NK-92 treated with Interleukin-12 subunit alpha and Interleukin-12 subunit beta, amount 100 ng/mL, for 24 hours (cell line): ENCODE measurements around the gene EVC2.
"Not testable (repeated sequence)": the region's sequence is repeated elsewhere in the genome, so short reads cannot be mapped to it uniquely, and the experiment has no call there.

Source experiments
- DNase-seq: peaks from one replicate; lab custom pipeline; 2025; lab: John Stamatoyannopoulos, UW

The EVC2 gene

DNA sequence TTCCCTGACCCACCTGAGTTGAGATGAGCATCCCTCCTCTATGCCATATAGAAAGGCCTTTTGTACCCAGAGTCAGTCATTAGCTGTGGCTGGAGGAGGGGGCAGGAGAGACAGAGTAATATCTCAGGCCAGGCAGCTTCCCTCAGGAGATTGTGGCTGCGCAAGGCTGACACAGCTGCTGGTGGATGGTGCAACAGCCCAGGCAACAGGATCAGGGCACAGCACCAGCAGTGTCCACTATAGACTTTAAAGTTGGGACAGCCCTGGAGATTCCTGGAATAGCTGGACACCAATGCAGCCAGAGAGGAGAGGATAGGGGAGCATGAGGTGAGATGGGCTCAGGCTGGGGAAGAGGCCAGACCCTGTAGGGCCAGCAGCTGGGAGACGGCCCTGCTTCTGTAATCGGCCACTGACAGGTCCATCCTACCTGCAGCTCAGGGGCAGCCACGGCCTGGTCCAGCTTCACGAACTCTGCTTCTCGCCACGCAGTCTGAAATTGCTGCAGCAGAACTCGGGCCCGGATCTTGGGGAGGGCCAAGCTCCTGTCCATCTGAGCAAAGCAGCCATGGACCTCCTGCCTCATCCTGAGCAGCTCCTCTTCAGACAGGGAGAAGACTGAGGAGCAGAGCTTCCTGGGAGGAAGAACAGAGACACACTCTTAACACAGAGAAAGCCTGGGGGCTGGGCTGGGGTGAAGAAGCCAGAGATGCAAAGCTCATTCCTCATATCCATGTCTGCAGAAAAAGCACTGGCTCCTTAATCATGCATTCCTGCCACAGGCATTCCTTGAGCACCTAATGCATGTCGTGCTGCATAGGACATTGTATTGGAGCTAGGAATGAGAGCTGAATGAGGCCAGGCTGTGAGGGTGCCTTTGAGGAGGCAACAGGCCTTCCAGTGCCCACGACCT is 90.1 kb downstream of the EVC2 start:
- DNase-seq, result no peak

GRCh38 chr4:5616331-5616950 is 91.9 kb downstream of the EVC2 start:
- no peak for DNase-seq

DNA sequence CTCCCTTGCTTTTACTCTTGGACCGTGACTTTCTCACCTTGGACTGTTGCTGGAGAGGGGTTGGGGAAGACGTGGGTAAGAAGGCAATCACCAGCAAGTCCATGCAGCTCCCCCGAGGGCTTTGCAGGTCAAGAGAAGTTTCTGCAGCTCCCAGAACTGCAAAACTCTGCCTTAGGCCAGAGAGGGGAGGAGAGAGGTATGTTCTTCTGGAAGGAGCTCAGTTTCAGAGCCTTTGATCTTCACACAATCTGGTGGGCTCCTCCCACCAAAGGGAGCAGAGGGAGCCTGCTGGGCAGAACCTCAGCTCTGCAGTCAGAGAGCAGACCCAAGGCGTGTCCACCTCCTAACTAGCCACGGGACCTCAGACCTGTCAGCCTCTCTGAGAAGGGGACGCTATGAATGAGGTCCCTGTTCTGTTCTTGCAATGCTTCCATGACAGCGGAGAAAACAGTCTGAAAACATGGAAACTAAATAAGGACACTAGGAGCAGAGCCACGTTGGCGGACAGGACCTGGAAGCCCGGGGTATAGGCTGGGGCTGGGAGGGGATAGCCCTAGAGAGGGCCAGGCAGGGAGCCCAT is 92.8 kb downstream of the EVC2 start:
- no peak for DNase-seq

DNA sequence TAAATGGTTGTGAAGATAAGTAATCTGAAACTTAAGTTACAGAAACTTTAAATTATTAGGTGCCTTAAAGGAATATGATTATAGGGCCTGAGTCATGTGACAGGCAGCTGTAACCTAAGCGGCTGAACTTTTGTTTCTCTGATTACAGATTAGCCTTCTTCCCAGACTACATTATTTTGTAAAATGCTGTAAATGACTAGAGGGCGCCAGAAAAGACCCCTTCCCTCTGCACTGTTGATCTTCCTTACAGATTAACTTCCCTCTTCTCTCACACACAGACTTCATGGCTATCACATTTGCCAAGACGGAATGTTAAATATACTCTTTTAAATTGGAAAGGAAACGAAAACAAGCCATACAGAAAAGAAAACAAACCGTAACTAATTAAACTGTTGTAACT is 96.6 kb downstream of the EVC2 start:
- DNase-seq, result no peak

DNA sequence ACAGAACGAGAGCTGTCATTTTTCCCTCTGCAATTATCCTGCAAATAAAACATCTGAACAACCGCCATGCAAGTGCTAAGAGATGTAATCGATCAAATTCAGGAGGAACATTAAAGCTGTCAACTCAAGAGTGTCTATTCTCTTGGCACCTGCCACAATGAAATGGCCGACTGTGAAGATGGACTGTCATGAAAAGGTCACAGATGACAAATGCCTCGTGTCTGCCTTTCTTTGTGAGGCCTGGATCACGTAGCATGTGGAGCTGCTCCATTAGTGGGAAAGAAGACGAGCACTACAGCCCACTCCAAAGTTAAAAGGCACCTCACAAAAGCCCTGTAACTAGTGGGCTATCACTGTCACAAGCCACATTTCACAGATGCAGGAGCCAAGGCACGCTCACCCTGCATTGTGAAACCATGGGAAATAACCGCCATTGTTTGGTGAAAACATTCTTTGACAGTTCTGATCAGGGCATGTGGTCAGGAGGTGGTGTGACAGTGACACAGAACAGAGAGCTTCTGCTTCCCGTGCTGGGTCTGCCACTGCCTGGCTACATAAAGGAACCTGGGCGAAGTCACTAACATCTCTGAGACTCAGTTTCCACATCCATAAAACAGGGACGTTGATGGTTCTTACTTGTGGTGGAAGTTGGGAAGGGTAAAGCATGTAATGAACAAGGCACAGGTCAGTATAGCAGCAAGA is 98.9 kb downstream of the EVC2 start:
- no peak for DNase-seq

DNA sequence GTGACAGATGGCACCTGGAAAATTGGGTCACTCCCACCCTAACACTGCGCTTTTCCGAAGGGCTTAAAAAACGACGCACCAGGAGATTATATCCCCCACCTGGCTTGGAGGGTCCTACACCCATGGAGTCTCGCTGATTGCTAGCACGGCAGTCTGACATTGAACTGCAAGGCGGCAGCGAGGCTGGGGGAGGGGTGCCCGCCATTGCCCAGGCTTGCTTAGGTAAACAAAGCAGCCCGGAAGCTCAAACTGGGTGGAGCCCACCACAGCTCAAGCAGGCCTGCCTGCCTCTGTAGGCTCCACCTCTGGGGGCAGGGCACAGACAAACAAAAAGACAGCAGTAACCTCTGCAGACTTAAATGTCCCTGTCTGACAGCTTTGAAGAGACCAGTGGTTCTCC is 114.5 kb downstream of the EVC2 start:
- not testable (repeated sequence) for DNase-seq

DNA sequence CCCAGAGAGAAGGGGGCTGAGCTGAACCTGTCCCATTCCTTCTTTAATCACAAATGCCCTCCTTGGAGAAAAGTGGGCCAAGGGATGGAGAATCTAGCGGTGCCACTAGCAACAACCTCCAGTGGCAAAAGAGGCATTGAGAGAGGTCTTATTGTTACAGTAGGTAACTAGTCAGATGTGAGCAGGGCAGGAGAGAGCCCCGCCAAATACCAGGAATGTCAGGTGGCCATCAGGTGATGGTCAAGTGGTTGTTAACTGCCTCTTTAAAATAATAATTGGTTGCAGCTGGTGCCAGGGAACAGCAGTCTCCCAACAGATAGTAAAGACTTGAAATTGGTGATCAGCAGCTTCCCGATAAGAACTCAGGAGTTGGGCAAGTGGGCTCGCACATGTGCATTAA is 116.1 kb downstream of the EVC2 start:
- DNase-seq, result no peak

GRCh38 chr4:5589495-5589894 is 118.9 kb downstream of the EVC2 start:
- DNase-seq, result no peak

- no peak for DNase-seq
These were observed 120.3 kb downstream of the EVC2 start for GRCh38 chr4:5588046-5588445.

- no peak for DNase-seq
These were observed 132.4 kb downstream of the EVC2 start for GRCh38 chr4:5575941-5576340.

- DNase-seq, result no peak
These were observed 134.0 kb downstream of the EVC2 start for GRCh38 chr4:5574386-5574785.

GRCh38 chr4:5573965-5574364 is 134.4 kb downstream of the EVC2 start:
- no peak for DNase-seq

- no peak for DNase-seq
These were observed 135.6 kb downstream of the EVC2 start for GRCh38 chr4:5572751-5573150.

GRCh38 chr4:5572114-5572513 is 136.2 kb downstream of the EVC2 start:
- no peak for DNase-seq

GRCh38 chr4:5571646-5572045 is 136.7 kb downstream of the EVC2 start:
- DNase-seq, result no peak

GRCh38 chr4:5569451-5569850 is 138.9 kb downstream of the EVC2 start:
- no peak for DNase-seq

- DNase-seq, result no peak
These were observed 139.4 kb downstream of the EVC2 start for GRCh38 chr4:5568931-5569330.

GRCh38 chr4:5568336-5568735 is 140.0 kb downstream of the EVC2 start:
- no peak for DNase-seq

DNA sequence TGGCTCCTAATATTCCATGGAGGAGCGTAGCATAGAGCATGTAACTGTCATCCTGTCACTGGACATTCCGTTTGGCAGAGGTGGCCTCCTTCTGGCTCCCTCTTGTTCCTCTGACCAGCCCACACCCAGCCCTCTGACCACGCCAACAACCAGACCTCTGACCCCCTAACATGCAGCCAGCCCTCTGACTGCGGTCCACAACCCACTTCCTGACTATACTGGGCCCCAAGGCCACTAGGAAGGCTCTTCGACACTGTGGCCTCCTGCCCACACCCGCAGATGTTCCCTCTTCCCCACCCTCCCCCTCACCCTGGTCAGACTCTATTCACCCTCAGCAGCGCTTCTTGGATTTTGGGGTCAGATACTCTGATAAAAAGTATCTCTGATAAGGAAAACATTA is 141.4 kb downstream of the EVC2 start:
- no peak for DNase-seq

DNA sequence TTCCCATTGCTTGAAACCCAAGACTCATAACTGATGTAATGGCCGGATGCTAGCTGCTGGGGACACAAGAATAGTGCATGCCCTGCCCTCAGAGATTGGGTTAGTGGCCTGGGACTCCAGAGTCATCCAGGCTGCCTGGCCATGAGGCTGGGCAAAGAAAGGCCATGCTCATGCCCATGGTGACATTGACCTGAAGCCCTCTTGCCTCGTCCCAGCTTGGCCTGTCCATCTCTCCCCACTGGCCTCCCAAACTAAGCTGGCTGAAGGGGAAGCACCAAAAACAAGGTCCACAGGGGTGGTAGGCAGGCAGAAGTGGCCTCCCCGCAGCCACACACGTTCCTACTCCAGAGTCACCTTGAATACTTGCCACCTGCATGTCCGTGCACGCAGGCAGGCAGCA is 141.8 kb downstream of the EVC2 start:
- no peak for DNase-seq

DNA sequence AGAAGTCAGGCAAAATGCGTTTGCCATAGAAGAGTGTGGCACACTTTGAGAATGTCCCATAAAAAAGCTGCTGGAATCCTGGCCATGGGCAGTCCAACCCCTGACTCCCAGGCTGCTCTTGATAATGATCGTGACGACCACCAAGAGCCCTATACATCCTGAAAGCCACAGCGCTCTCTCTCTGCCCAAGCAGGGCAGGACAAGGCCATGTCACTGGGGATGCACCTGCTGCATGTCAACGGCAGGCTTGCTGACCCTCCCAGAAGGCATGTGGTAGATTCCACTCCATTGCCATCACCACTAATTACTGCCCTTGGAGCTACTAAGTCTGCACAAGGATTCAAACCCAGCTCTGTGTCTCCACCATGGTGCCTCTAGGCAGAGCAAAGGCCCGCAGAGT is 144.5 kb downstream of the EVC2 start:
- no peak for DNase-seq

DNA sequence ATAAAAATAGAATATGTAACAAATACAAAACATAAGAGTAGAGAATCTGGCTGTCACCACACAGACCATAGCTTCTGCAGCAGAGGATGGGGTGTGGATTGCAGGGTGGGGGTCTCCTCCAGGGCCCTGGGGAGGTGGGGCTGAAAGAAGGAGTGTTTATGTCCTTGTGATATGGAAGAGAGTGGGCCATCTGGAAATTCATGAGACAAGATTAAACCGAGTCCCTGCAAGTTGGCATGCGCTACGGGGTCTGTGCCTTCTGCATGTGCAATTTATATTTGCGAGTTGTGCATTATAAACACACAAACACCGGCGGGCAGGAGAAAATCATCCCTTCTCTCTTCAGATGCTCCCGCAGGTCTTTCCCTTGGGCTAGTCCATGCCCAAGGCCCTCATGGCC is 145.9 kb downstream of the EVC2 start:
- DNase-seq, result no peak

DNA sequence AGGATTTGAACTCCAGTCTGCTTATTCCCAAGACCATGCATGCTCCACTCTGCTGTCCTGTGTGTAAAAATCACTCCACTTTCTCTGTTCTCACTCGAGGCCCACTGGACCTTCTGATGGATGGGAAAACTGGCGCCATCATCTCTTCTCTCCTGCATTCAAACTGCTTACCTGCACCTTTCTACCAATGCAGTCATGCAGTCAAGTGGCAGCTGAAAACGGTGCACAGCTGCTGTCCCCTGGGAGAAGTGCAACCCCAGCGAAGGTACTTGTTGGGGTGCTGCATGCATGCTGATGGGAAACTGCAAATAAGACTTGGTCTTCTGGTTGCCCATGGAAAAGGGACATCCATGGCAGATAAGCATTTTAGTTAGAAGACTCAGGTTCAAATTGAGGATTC is 147.1 kb downstream of the EVC2 start:
- DNase-seq, result no peak
